ENCODE data around the gene EBPL.

DNA sequence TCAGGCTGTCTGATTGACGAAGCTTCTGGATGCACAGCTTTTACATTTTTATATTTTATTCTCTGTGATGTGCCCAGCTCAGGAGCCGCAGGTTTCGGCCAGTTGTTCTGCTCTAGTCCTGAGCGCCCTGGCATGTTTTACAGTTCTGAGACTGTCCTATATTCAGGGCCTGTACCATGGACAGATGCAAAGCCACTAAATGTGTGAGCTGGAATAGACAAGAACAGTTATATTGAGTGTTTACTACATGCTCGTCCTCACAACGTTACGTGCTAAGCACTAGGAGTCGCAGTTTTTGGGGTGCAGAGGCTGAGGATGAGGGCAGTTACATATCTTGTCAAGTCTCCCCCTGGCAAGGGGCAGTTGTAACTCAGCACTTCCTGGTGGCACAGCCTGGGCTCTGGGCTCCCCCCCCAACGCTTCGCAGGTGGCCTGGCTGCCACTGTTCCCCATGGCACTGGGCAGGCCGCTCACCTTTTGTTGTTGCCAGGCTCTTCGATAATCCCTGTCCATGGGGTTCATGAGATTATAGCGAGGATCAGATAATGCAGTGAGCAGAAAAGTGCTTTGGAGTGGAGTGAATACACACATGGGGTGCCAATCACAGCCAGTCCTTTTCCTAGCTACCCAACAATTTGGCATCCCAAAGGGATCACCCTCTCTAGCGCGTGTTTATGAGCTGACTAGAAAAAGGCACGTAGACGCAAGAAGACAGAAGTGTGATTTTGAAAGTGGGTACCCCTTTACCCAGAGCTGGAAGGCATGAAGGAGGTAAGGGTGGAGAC, 39.5 kb downstream of the EBPL start:
- TF ChIP-seq RARB (CRISPR knock-in tag; IDR thresholded peaks at IDR 0.05) (no peak), ZFP3 (CRISPR knock-in tag; IDR thresholded peaks at IDR 0.05) (no peak), CREB5 (CRISPR knock-in tag; IDR thresholded peaks at IDR 0.05; ENCODE audit: low read depth) (no peak), ZNF565 (CRISPR knock-in tag; conservative IDR thresholded peaks at IDR 0.05; ENCODE audit: low read depth) (no peak), PATZ1 (CRISPR knock-in tag; IDR thresholded peaks at IDR 0.05; ENCODE audit: borderline replicate concordance) (no peak), ZFP30 (CRISPR knock-in tag; IDR thresholded peaks at IDR 0.05) (no peak), TSHZ2 (CRISPR knock-in tag; IDR thresholded peaks at IDR 0.05) (no peak), CSDC2 (CRISPR knock-in tag; IDR thresholded peaks at IDR 0.05) (no peak), ESRRG (CRISPR knock-in tag; IDR thresholded peaks at IDR 0.05) (no peak), GLIS3 (CRISPR knock-in tag; IDR thresholded peaks at IDR 0.05) (no peak)

Measured in SK-N-SH treated with all-trans-retinoic acid at 6 μM for 48 hours (cell line).